Measurements from ENCODE around the gene MDC1.

DNA sequence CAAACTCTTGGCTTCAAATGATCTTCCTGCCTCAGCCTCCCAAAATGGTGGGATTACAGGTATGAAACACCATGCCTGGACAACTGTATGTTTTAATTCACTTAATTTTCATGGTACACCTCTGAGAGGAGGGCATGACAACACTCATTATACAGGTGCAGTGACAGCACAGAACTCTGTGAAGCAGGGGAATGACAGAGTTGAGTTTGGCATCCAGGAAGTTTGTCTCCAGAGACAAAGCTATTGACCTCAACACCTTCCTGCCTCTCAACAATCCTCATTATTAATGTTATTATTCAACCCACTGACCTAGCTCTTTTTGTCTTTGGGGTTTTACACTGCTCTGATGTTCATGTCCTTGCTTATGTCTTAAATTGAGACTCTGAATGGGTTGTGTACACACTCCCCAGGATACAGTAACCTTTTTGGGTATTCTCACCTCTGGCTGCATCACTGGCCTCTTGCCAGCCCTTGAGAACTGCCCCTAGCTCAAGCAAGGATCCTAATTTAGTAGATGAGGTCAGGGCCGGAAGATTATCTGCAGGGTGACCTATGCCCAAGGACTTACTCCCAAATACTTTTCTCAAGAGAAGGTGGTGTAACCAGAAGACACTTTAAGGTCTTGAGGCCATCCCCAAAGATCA, 40.3 kb upstream of the MDC1 start:
- no peak for TF ChIP-seq EZH2 (IDR thresholded peaks at IDR 0.05; ENCODE audit: insufficient read depth, low read length)
- TF ChIP-seq, protein P1, sequence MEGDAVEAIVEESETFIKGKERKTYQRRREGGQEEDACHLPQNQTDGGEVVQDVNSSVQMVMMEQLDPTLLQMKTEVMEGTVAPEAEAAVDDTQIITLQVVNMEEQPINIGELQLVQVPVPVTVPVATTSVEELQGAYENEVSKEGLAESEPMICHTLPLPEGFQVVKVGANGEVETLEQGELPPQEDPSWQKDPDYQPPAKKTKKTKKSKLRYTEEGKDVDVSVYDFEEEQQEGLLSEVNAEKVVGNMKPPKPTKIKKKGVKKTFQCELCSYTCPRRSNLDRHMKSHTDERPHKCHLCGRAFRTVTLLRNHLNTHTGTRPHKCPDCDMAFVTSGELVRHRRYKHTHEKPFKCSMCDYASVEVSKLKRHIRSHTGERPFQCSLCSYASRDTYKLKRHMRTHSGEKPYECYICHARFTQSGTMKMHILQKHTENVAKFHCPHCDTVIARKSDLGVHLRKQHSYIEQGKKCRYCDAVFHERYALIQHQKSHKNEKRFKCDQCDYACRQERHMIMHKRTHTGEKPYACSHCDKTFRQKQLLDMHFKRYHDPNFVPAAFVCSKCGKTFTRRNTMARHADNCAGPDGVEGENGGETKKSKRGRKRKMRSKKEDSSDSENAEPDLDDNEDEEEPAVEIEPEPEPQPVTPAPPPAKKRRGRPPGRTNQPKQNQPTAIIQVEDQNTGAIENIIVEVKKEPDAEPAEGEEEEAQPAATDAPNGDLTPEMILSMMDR (IDR thresholded peaks at IDR 0.05; ENCODE audit: insufficient read depth, low read depth, low read length), result no peak

Data from astrocyte (in vitro differentiated cells and primary cell).